SW 1271 (cell line): ENCODE measurements around the gene DNAJC18.
"Not testable (repeated sequence)": the region's sequence is repeated elsewhere in the genome, so short reads cannot be mapped to it uniquely, and the experiment has no call there.

Experiments used
- DNase-seq, 2 experiments: peaks; one replicate each; lab custom pipeline; 2025; lab: John Stamatoyannopoulos, UW

Gene DNAJC18

GRCh38 chr5:139426203-139426885 is 13.0 kb downstream of the DNAJC18 start:
- no peak for DNase-seq

GRCh38 chr5:139425497-139425896 is 13.8 kb downstream of the DNAJC18 start:
- DNase-seq = no peak

GRCh38 chr5:139422307-139422893 is 16.9 kb downstream of the DNAJC18 start:
- peak; percentile 16 to 79 for DNase-seq

GRCh38 chr5:139419226-139420192 is 19.8 kb downstream of the DNAJC18 start:
- DNase-seq = no peak

- DNase-seq = no peak
Observed at GRCh38 chr5:139418793-139419192, 20.5 kb downstream of the DNAJC18 start.

GRCh38 chr5:139417214-139417613 is 22.1 kb downstream of the DNAJC18 start:
- no peak for DNase-seq

GRCh38 chr5:139416651-139417050 is 22.7 kb downstream of the DNAJC18 start:
- DNase-seq = no peak

- no peak for DNase-seq
Observed at GRCh38 chr5:139415869-139416268, 23.5 kb downstream of the DNAJC18 start.

- DNase-seq = no peak
Observed at GRCh38 chr5:139415221-139415861, 24.0 kb downstream of the DNAJC18 start.

- no peak for DNase-seq
Observed at GRCh38 chr5:139414581-139415130, 24.7 kb downstream of the DNAJC18 start.

GRCh38 chr5:139413963-139414362 is 25.4 kb downstream of the DNAJC18 start:
- DNase-seq = no peak

- DNase-seq = no peak
Observed at GRCh38 chr5:139413153-139413552, 26.2 kb downstream of the DNAJC18 start.

- DNase-seq = no peak
Observed at GRCh38 chr5:139410993-139411828, 28.1 kb downstream of the DNAJC18 start.

GRCh38 chr5:139410121-139410992 is 29.0 kb downstream of the DNAJC18 start:
- DNase-seq = no peak

GRCh38 chr5:139409116-139409515 is 30.2 kb downstream of the DNAJC18 start:
- DNase-seq = not testable (repeated sequence)

- no peak for DNase-seq
Observed at GRCh38 chr5:139408191-139408590, 31.1 kb downstream of the DNAJC18 start.

GRCh38 chr5:139407517-139407916 is 31.8 kb downstream of the DNAJC18 start:
- no peak for DNase-seq

- no peak for DNase-seq
Observed at GRCh38 chr5:139406963-139407362, 32.4 kb downstream of the DNAJC18 start.

- no peak for DNase-seq
Observed at GRCh38 chr5:139404484-139404840, 34.9 kb downstream of the DNAJC18 start.
